CD8-positive, alpha-beta memory T cell (primary cell): ENCODE measurements around the gene HDGFL3. TPM values are rescaled to one million over a fixed set of nuclear protein-coding genes. Genes with fewer than 3 reads are reported as not detected.
"Not testable (repeated sequence)": the region's sequence is repeated elsewhere in the genome, so short reads cannot be mapped to it uniquely, and the experiment has no call there.

Experiments
- CTCF ChIA-PET: fragments of 350-600 bp; sonication (Branson Sonifier 250); formaldehyde crosslinking; loops from one replicate; lab custom pipeline; 2021; ENCODE audit warnings: antibody characterized with exemption; lab: Charles Lee
- POLR2A ChIA-PET: fragments of 350-600 bp; sonication (Branson Sonifier 250); formaldehyde crosslinking; loops from one replicate; lab custom pipeline; 2021; ENCODE audit warnings: antibody characterized with exemption; lab: Charles Lee
- DNase-seq, 5 donors: peaks; one replicate each; pipeline versions ENCODE4 v3.0.0 to v3.0.0-alpha.2; 2020 to 2022; ENCODE audit warnings: mixed read lengths in 1 of 5
- H3K27ac ChIP-seq: one replicate; pipeline ENCODE4 v1.7.0; 2013; ENCODE audit warnings: low read depth, mild to moderate bottlenecking, low read length, moderate library complexity
- H3K27me3 ChIP-seq: 2 replicates; pipeline ENCODE4 v1.7.0; 2013; ENCODE audit warnings: low read length, mild to moderate bottlenecking; ENCODE audit not compliant: insufficient read depth, poor library complexity, severe bottlenecking
- H3K36me3 ChIP-seq: 2 replicates; pipeline ENCODE4 v1.7.0; 2013; ENCODE audit warnings: mild to moderate bottlenecking, low read length, moderate library complexity; ENCODE audit not compliant: insufficient read depth
- H3K4me1 ChIP-seq: 2 replicates; pipeline ENCODE4 v1.7.0; 2013; ENCODE audit warnings: mild to moderate bottlenecking, low read length, moderate library complexity; ENCODE audit not compliant: insufficient read depth
- H3K4me3 ChIP-seq: 2 replicates; pipeline ENCODE4 v1.7.0; 2013; ENCODE audit warnings: mild to moderate bottlenecking, low read length
- H3K9me3 ChIP-seq: 2 replicates; pipeline ENCODE4 v1.7.0; 2013; ENCODE audit warnings: mild to moderate bottlenecking, low read length
- H3K27ac Mint-ChIP-seq, 8 donors: one replicate each; pipeline ENCODE4 v1.8.0; 2020 to 2021; ENCODE audit warnings: mixed read lengths in 8 of 8, mild to moderate bottlenecking in 6 of 8, inconsistent platforms in 3 of 8, moderate library complexity in 3 of 8
- H3K27me3 Mint-ChIP-seq, 2 donors: one replicate each; pipeline ENCODE4 v1.8.0; 2020 to 2021; ENCODE audit warnings: mixed read lengths in 2 of 2, mild to moderate bottlenecking in 1 of 2, moderate library complexity in 1 of 2
- H3K36me3 Mint-ChIP-seq, 3 donors: one replicate each; pipeline ENCODE4 v1.8.0; 2020 to 2021; ENCODE audit warnings: mixed read lengths in 3 of 3, inconsistent platforms in 1 of 3, mild to moderate bottlenecking in 1 of 3
- H3K4me1 Mint-ChIP-seq, 3 donors: one replicate each; pipeline ENCODE4 v1.8.0; 2020 to 2021; ENCODE audit warnings: mixed read lengths in 3 of 3, inconsistent platforms in 1 of 3, mild to moderate bottlenecking in 1 of 3
- H3K4me3 Mint-ChIP-seq, 7 donors: one replicate each; pipeline ENCODE4 v1.8.0; 2020 to 2021; ENCODE audit warnings: mixed read lengths in 7 of 7, mild to moderate bottlenecking in 6 of 7, moderate library complexity in 4 of 7, inconsistent platforms in 2 of 7
- H3K9me3 Mint-ChIP-seq, 5 donors: one replicate each; pipeline ENCODE4 v1.8.0; 2020 to 2022; ENCODE audit warnings: mixed read lengths in 5 of 5, mild to moderate bottlenecking in 3 of 5, moderate library complexity in 2 of 5, inconsistent platforms in 1 of 5
- polyA plus RNA-seq: library from polyadenylated mRNA; unstranded; fragments of 300-500 nt; fragmentation: Illumina TruSeq; gene quantifications from one replicate; pipeline ENCODE4 v1.2.3, GENCODE V29; 2021
- total RNA-seq, 2 experiments: library from RNA; stranded (reverse); gene quantifications; one replicate each; pipeline ENCODE4 v1.2.3, GENCODE V29; 2021

HDGFL3 gene
- total and polyA plus RNA-seq, 3 experiments from 2014 or later, result 3.5 to 9.8 (median 7.7) TPM

DNA sequence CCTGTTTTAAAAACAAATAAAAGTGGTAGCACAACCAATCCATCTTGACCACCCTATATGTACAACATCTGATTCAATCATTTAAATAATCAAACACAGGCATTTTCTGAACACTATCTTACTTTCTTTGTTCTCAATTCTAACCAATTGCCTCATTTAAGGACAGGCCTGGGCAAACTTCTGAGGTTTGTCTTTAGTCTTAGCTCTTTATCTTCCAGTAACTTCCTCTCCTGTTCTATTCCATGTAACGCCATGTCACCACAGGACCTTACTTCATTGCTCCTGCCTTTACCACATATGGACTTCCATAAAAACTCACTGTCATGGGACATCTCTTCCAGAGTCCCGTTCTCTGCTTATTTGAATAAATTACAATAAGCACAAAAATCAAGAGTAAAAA is 14.9 kb downstream of the HDGFL3 start:
- H3K4me3 Mint-ChIP-seq, result no peak overlapping the region
- no peaks in the 10 kb centered on the region for H3K4me1 Mint-ChIP-seq
- H3K36me3 Mint-ChIP-seq, result no peaks in the 10 kb centered on the region
- ChIA-PET POLR2A (no interaction called here), CTCF (no interaction called here)
- no peaks in the 10 kb centered on the region for H3K4me1 ChIP-seq
- no peak overlapping the region for H3K4me3 ChIP-seq
- H3K27ac ChIP-seq, result no peak overlapping the region
- no peaks in the 10 kb centered on the region for H3K9me3 ChIP-seq
- no peak for DNase-seq
- H3K9me3 Mint-ChIP-seq, result no peaks in the 10 kb centered on the region
- no peaks in the 10 kb centered on the region for H3K36me3 ChIP-seq
- H3K27me3 Mint-ChIP-seq, result peaks cover 11 to 53% of the 10 kb centered on the region in 2 donors
- no peak overlapping the region for H3K27ac Mint-ChIP-seq
- no peaks in the 10 kb centered on the region for H3K27me3 ChIP-seq

- ChIA-PET POLR2A (no interaction called here), CTCF (no interaction called here)
- Mint-ChIP-seq H3K27me3 (peaks cover 11 to 48% of the 10 kb centered on the region in 2 donors), H3K9me3 (no peaks in the 10 kb centered on the region), H3K4me1 (no peaks in the 10 kb centered on the region), H3K4me3 (no peak overlapping the region), H3K36me3 (no peaks in the 10 kb centered on the region), H3K27ac (no peak overlapping the region)
- no peak overlapping the region for H3K27ac ChIP-seq
- no peaks in the 10 kb centered on the region for H3K36me3 ChIP-seq
- DNase-seq, result no peak
- no peak overlapping the region for H3K4me3 ChIP-seq
- no peaks in the 10 kb centered on the region for H3K9me3 ChIP-seq
- H3K27me3 ChIP-seq, result no peaks in the 10 kb centered on the region
- H3K4me1 ChIP-seq, result no peaks in the 10 kb centered on the region
Observed at GRCh38 chr15:83190450-83190849, 17.2 kb downstream of the HDGFL3 start.

DNA sequence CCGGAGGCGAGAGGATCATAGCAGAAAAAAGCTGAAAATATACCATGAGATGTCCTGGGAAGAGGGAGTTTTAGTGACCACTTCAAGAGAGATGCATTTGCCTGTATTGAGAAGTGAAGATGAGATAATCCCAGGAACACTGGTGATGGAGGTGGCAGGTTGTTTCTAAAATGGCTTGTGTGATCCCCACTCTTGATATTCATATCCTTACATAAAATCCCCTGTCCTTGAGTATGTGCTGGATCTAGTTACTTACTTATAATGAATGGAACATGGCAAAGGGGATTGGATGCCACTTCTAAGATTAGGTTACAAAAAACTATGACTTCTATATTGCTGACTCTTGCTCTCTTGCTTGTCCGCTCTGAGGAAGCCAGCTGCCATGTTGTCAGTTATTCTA is 22.1 kb downstream of the HDGFL3 start:
- Mint-ChIP-seq H3K27me3 (peaks cover 4 to 16% of the 10 kb centered on the region in 2 donors), H3K27ac (no peak overlapping the region), H3K9me3 (no peaks in the 10 kb centered on the region), H3K4me3 (no peak overlapping the region), H3K36me3 (no peaks in the 10 kb centered on the region), H3K4me1 (no peaks in the 10 kb centered on the region)
- Histone ChIP-seq H3K4me1 (no peaks in the 10 kb centered on the region), H3K27me3 (no peaks in the 10 kb centered on the region), H3K9me3 (no peaks in the 10 kb centered on the region), H3K36me3 (no peaks in the 10 kb centered on the region), H3K27ac (no peak overlapping the region), H3K4me3 (no peak overlapping the region)
- ChIA-PET POLR2A (no interaction called here), CTCF (no interaction called here)
- no peak for DNase-seq

DNA sequence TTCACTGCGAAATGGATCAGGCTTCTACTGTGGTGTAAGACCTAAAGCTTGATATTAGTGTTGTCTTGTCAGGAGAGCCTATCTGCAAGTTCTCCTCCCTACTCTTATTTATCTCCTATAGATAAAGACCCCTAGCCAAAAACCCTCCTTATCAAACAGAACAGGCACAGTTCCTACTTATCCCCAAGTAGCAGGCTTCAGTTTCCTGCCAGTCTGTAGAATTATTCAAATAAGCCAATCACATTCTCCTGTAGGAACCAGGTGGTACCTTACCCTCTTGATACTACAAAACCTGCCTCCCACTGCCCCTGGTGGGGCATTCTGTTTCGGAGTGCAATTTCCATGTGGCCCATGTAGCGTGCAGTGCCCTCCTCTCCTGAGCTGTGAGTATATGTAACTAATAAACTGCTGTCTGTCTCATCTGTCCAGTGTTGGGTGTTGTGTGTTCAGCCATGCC is 28.7 kb downstream of the HDGFL3 start:
- Mint-ChIP-seq H3K4me1 (no peaks in the 10 kb centered on the region), H3K9me3 (no peaks in the 10 kb centered on the region), H3K27me3 (peaks cover 3 to 33% of the 10 kb centered on the region in 2 donors), H3K4me3 (no peak overlapping the region), H3K36me3 (no peaks in the 10 kb centered on the region), H3K27ac (no peak overlapping the region)
- ChIA-PET CTCF (no interaction called here), POLR2A (no interaction called here)
- Histone ChIP-seq H3K27ac (no peak overlapping the region), H3K4me1 (no peaks in the 10 kb centered on the region), H3K9me3 (no peaks in the 10 kb centered on the region), H3K4me3 (no peak overlapping the region), H3K27me3 (no peaks in the 10 kb centered on the region), H3K36me3 (no peaks in the 10 kb centered on the region)
- DNase-seq, result no peak

GRCh38 chr15:83178390-83178789 is 29.2 kb downstream of the HDGFL3 start:
- Mint-ChIP-seq H3K4me1 (no peaks in the 10 kb centered on the region), H3K27me3 (peaks cover 3 to 33% of the 10 kb centered on the region in 2 donors), H3K9me3 (no peaks in the 10 kb centered on the region), H3K27ac (no peak overlapping the region), H3K4me3 (no peak overlapping the region), H3K36me3 (no peaks in the 10 kb centered on the region)
- ChIA-PET POLR2A (no interaction called here), CTCF (no interaction called here)
- no peak overlapping the region for H3K27ac ChIP-seq
- H3K36me3 ChIP-seq, result no peaks in the 10 kb centered on the region
- DNase-seq, result no peak
- H3K4me3 ChIP-seq, result no peak overlapping the region
- H3K4me1 ChIP-seq, result no peaks in the 10 kb centered on the region
- no peaks in the 10 kb centered on the region for H3K9me3 ChIP-seq
- H3K27me3 ChIP-seq, result no peaks in the 10 kb centered on the region

- Mint-ChIP-seq H3K36me3 (no peaks in the 10 kb centered on the region), H3K27me3 (peaks cover 3 to 27% of the 10 kb centered on the region in 2 donors), H3K4me1 (no peaks in the 10 kb centered on the region), H3K4me3 (no peak overlapping the region), H3K9me3 (no peaks in the 10 kb centered on the region), H3K27ac (no peak overlapping the region)
- ChIA-PET CTCF (no interaction called here), POLR2A (no interaction called here)
- Histone ChIP-seq H3K9me3 (no peaks in the 10 kb centered on the region), H3K4me3 (no peak overlapping the region), H3K27ac (no peak overlapping the region), H3K36me3 (no peaks in the 10 kb centered on the region), H3K4me1 (no peaks in the 10 kb centered on the region), H3K27me3 (no peaks in the 10 kb centered on the region)
- no peak for DNase-seq
Observed at GRCh38 chr15:83174891-83175290, 32.7 kb downstream of the HDGFL3 start.

GRCh38 chr15:83170474-83171165 is 37.0 kb downstream of the HDGFL3 start:
- Histone ChIP-seq H3K4me1 (no peaks in the 10 kb centered on the region), H3K9me3 (no peaks in the 10 kb centered on the region), H3K4me3 (no peak overlapping the region), H3K36me3 (no peaks in the 10 kb centered on the region), H3K27ac (no peak overlapping the region), H3K27me3 (no peaks in the 10 kb centered on the region)
- Mint-ChIP-seq H3K4me3 (no peak overlapping the region), H3K4me1 (no peaks in the 10 kb centered on the region), H3K27me3 (peaks cover 20 to 26% of the 10 kb centered on the region in 2 donors), H3K27ac (no peak overlapping the region), H3K9me3 (peaks cover 9 to 16% (median 14%) of the 10 kb centered on the region in 5 donors), H3K36me3 (peaks cover 0 to 6% (median 1%) of the 10 kb centered on the region in 3 donors)
- ChIA-PET POLR2A (no interaction called here), CTCF (no interaction called here)
- DNase-seq, result no peak

DNA sequence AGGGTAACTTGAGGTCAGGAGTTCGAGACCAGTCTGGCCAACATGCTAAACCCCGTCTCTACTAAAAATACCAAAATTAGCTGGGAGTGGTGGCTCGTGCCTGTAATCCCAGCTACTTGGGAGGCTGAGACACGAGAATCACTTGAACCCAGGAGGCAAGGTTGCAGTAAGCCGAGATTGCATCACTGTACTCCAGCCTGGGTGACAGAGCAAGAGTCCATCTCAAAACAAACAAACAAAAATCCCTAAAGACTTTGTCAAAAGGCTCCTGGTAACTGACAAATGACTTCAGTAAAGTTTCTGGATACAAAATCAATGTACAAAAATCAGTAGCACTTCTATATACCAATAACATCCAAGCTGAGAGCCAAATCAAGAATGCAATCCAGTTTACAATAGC is 38.0 kb downstream of the HDGFL3 start:
- H3K4me3 ChIP-seq, H3K27ac ChIP-seq, H3K4me3 Mint-ChIP-seq, DNase-seq, H3K36me3 Mint-ChIP-seq, CTCF ChIA-PET, H3K27me3 ChIP-seq, H3K36me3 ChIP-seq, POLR2A ChIA-PET, H3K4me1 ChIP-seq, H3K9me3 ChIP-seq, H3K4me1 Mint-ChIP-seq, H3K27ac Mint-ChIP-seq: not testable (repeated sequence)
- Mint-ChIP-seq H3K27me3 (peaks cover 23 to 29% of the 10 kb centered on the region in 2 donors), H3K9me3 (peaks cover 12 to 23% (median 16%) of the 10 kb centered on the region in 5 donors)
